Sciatic nerve (tissue), 2 donors: Measurements from ENCODE around the gene SPTBN1. TPM values are rescaled to one million over a fixed set of nuclear protein-coding genes. Genes with fewer than 3 reads are reported as not detected.
A peak's percentile ranks its signal among the peaks of the same experiment; 100 is the strongest.
"Not testable (repeated sequence)": the region's sequence is repeated elsewhere in the genome, so short reads cannot be mapped to it uniquely, and the experiment has no call there.

Experiments used
- ATAC-seq: fragments of 200-7000 bp; cut with Tn5 transposase; one replicate; pipeline ENCODE4 v1.9.1; 2020; ENCODE audit warnings: mild to moderate bottlenecking, moderate library complexity
- DNase-seq: peaks from one replicate; pipeline ENCODE4 v3.0.0-alpha.2; 2020; ENCODE audit warnings: low spot score
- intact Hi-C: fragments of 100-400 bp; cut with DNase I; formaldehyde crosslinking; loops from one replicate; pipeline ENCODE4 v1.14.2; 2022
- total RNA-seq: library from RNA; stranded (reverse); fragmentation: NEBNext Ultra II Directional; extraction: Animal tissue kit (Norgen Biotek cat#: 25700); gene quantifications from one replicate; pipeline ENCODE4 v1.2.1, GENCODE V29; 2021
- donor health status: DM: no; HTN: no; CAD: no.
- donor health status: DM: no; HTN: no; CAD: no.

SPTBN1 gene
- total RNA-seq, 1 donor from 2014 or later = 1,016 TPM

- DNase-seq (no peak), ATAC-seq (no peak)
- intact Hi-C loops = no loop called here
These were observed 8.2 kb downstream of the SPTBN1 start for GRCh38 chr2:54464341-54464740.

GRCh38 chr2:54465143-54465542, 9.0 kb downstream of the SPTBN1 start:
- intact Hi-C loops = no loop called here
- DNase-seq (no peak), ATAC-seq (no peak)

- intact Hi-C loops = no loop called here
- DNase-seq (no peak), ATAC-seq (peak; percentile 48)
These were observed 10.7 kb downstream of the SPTBN1 start for GRCh38 chr2:54466870-54467269.

- intact Hi-C loops = no loop called here
- DNase-seq = no peak
- no peak for ATAC-seq
These were observed 12.5 kb downstream of the SPTBN1 start for GRCh38 chr2:54468673-54469072.

GRCh38 chr2:54469484-54470053, 13.4 kb downstream of the SPTBN1 start:
- DNase-seq = no peak
- intact Hi-C loops = no loop called here
- ATAC-seq = no peak

- ATAC-seq (no peak), DNase-seq (no peak)
- intact Hi-C loops = no loop called here
These were observed 14.3 kb downstream of the SPTBN1 start for GRCh38 chr2:54470266-54470938.

- intact Hi-C loops = no loop called here
- no peak for DNase-seq
- peak; percentile 64 for ATAC-seq
These were observed 15.1 kb downstream of the SPTBN1 start for GRCh38 chr2:54471221-54471711.

- DNase-seq (no peak), ATAC-seq (no peak)
- intact Hi-C loops = no loop called here
These were observed 17.7 kb downstream of the SPTBN1 start for GRCh38 chr2:54473851-54474250.

- DNase-seq (no peak), ATAC-seq (no peak)
- intact Hi-C loops = no loop called here
These were observed 19.2 kb downstream of the SPTBN1 start for GRCh38 chr2:54475285-54475684.

GRCh38 chr2:54475919-54476318, 19.8 kb downstream of the SPTBN1 start:
- ATAC-seq (no peak), DNase-seq (no peak)
- intact Hi-C loops = no loop called here

GRCh38 chr2:54476852-54477251, 20.7 kb downstream of the SPTBN1 start:
- DNase-seq = no peak
- no peak for ATAC-seq
- intact Hi-C loops = no loop called here

- intact Hi-C loops = no loop called here
- DNase-seq = no peak
- ATAC-seq = no peak
These were observed 21.8 kb downstream of the SPTBN1 start for GRCh38 chr2:54477896-54478295.

- ATAC-seq (no peak), DNase-seq (no peak)
- intact Hi-C loops = no loop called here
These were observed 22.8 kb downstream of the SPTBN1 start for GRCh38 chr2:54478899-54479298.

- intact Hi-C loops = no loop called here
- no peak for ATAC-seq
- no peak for DNase-seq
These were observed 23.3 kb downstream of the SPTBN1 start for GRCh38 chr2:54479424-54479823.

GRCh38 chr2:54480025-54480424, 23.9 kb downstream of the SPTBN1 start:
- ATAC-seq = no peak
- no peak for DNase-seq
- intact Hi-C loops = no loop called here

- no peak for DNase-seq
- intact Hi-C loops = no loop called here
- ATAC-seq = no peak
These were observed 25.6 kb downstream of the SPTBN1 start for GRCh38 chr2:54481686-54482085.

GRCh38 chr2:54482715-54483114, 26.6 kb downstream of the SPTBN1 start:
- no peak for DNase-seq
- peak; percentile 72 for ATAC-seq
- intact Hi-C loops = no loop called here

- DNase-seq (no peak), ATAC-seq (peak; percentile 47)
- intact Hi-C loops = no loop called here
These were observed 27.3 kb downstream of the SPTBN1 start for GRCh38 chr2:54483426-54483825.

GRCh38 chr2:54485756-54486155, 29.6 kb downstream of the SPTBN1 start:
- DNase-seq, intact Hi-C loops, ATAC-seq: not testable (repeated sequence)

- DNase-seq (no peak), ATAC-seq (no peak)
- intact Hi-C loops = no loop called here
These were observed 30.6 kb downstream of the SPTBN1 start for GRCh38 chr2:54486766-54487165.

- intact Hi-C loops = no loop called here
- DNase-seq (no peak), ATAC-seq (no peak)
These were observed 34.7 kb downstream of the SPTBN1 start for GRCh38 chr2:54490863-54491262.
